Heart right ventricle (tissue), 16 donors: ENCODE measurements around the gene NVL. TPM values are rescaled to one million over a fixed set of nuclear protein-coding genes. Genes with fewer than 3 reads are reported as not detected.

ENCODE experiments used
- ATAC-seq, 8 donors: fragments of 200-7000 bp; cut with Tn5 transposase; one replicate each; pipeline ENCODE4 v1.9.1; 2020; ENCODE audit warnings: mild to moderate bottlenecking in 8 of 8, moderate library complexity in 8 of 8, moderate number of reproducible peaks in 1 of 8
- DNase-seq, 2 donors: peaks; one replicate each; pipeline ENCODE4 v3.0.0-alpha.2; 2020
- H3K27ac ChIP-seq, 10 donors: fragments of 200-600 bp; sonication (generic) in 2 of 10; one replicate each; pipeline versions ENCODE4 v1.5.0 to v1.8.0; 2020 to 2022; ENCODE audit warnings: mild to moderate bottlenecking in 3 of 10
- H3K27me3 ChIP-seq, 7 donors: fragments of 200-600 bp; one replicate each; pipeline ENCODE4 v1.8.0; 2021 to 2022; ENCODE audit warnings: mild to moderate bottlenecking in 2 of 7
- H3K36me3 ChIP-seq, 9 donors: fragments of 200-600 bp; sonication (generic) in 1 of 9; one replicate each; pipeline versions ENCODE4 v1.5.0 to v1.8.0; 2020 to 2022; ENCODE audit warnings: mild to moderate bottlenecking in 2 of 9
- H3K4me1 ChIP-seq, 9 donors: fragments of 200-600 bp; sonication (generic) in 1 of 9; one replicate each; pipeline versions ENCODE4 v1.5.0 to v1.8.0; 2020 to 2022; ENCODE audit warnings: mild to moderate bottlenecking in 4 of 9
- H3K4me3 ChIP-seq, 10 donors: fragments of 200-600 bp; sonication (generic) in 2 of 10; one replicate each; pipeline versions ENCODE4 v1.5.0 to v1.8.0; 2020 to 2022; ENCODE audit warnings: mild to moderate bottlenecking in 7 of 10, moderate library complexity in 2 of 10
- H3K9me3 ChIP-seq, 11 donors: fragments of 200-600 bp in 10 of 11; sonication (generic) in 2 of 11; one replicate each; pipeline versions ENCODE4 v1.5.0 to v1.8.0; 2013 to 2022; ENCODE audit warnings: mild to moderate bottlenecking in 2 of 11, control low read depth in 1 of 11, moderate library complexity in 1 of 11
- WGBS, 2 donors: extraction: QIAGEN DNeasy Blood & Tissue Kit; methylation state at CpG; one replicate each; pipeline ENCODE4 v1.1.7; 2013; ENCODE audit warnings: inconsistent platforms in 1 of 2; 5-methylcytosine and 5-hydroxymethylcytosine counted together
- intact Hi-C, 10 donors: fragments of 100-400 bp; cut with DNase I; formaldehyde crosslinking; loops; one replicate each; pipeline versions ENCODE4 v1.11.1 to v1.14.2; 2022
- polyA plus RNA-seq, 2 donors: library from polyadenylated mRNA; stranded (reverse); fragments of 200-250 nt; gene quantifications; one replicate each; pipeline ENCODE4 v1.2.3, GENCODE V29; 2013
- total RNA-seq, 10 donors: library from RNA; stranded (reverse); fragmentation: NEBNext Ultra II Directional in 3 of 10; extraction: Animal tissue kit (Norgen Biotek cat#: 25700) in 3 of 10; gene quantifications; one replicate each; pipeline versions ENCODE4 v1.2.1 to v1.2.4, GENCODE V29; 2021 to 2023
- TF ChIP-seq, protein P1 (sequence below), 9 donors: fragments of 200-600 bp; sonication (generic) in 2 of 9; IDR thresholded peaks; one replicate each; pipeline versions ENCODE4 v1.5.0 to v1.8.0; 2021 to 2022; ENCODE audit warnings: antibody characterized with exemption in 9 of 9, mild to moderate bottlenecking in 5 of 9, moderate library complexity in 1 of 9
- donor health status: Arrhythmogenic right ventricular cardiomyopathy.
- donor health status: ischemic (EF 13 %, LVEDD 7.1; RV severe dilation, severe dysfunction).
- donor health status: healthy with polysubstance abuse.
- donor health status: DM: no; HTN: yes; CAD: no.
- donor health status: DM: no; HTN: no; CAD: no.
- donor health status: ischemic (EF 25% LVEDD 6.9; RV normal size, moderate dysfunction).
- donor health status: ischemic (EF 25% LVEDD 5.7; RV mildly dilated, moderate dysfunction).
- donor health status: healthy.
- donor health status: DM: yes; HTN: yes; CAD: no.
- donor health status: Ischemic cardiomyopathy.
- donor health status: ischemic (EF 35%, LVEDD 5.7; RV mildly dilated, moderate dysfunction).
- donor health status: nonischemic (EF 11% LVEDD 7.7; RV severe dilation, severe dysfunction).
- donor health status: DM: yes; HTN: yes; CAD: no.
- donor health status: PGD.
- donor health status: ischemic (EF 29% LVEDD 5.4; RV normal size, mild dysfunction).
- donor health status: nonischemic (EF 23%, LVEDD 6.1; RV moderate dilation, normal function).

Gene NVL
- total and polyA plus RNA-seq, 12 donors: 7.7 to 37.3 (median 10.5) TPM

DNA sequence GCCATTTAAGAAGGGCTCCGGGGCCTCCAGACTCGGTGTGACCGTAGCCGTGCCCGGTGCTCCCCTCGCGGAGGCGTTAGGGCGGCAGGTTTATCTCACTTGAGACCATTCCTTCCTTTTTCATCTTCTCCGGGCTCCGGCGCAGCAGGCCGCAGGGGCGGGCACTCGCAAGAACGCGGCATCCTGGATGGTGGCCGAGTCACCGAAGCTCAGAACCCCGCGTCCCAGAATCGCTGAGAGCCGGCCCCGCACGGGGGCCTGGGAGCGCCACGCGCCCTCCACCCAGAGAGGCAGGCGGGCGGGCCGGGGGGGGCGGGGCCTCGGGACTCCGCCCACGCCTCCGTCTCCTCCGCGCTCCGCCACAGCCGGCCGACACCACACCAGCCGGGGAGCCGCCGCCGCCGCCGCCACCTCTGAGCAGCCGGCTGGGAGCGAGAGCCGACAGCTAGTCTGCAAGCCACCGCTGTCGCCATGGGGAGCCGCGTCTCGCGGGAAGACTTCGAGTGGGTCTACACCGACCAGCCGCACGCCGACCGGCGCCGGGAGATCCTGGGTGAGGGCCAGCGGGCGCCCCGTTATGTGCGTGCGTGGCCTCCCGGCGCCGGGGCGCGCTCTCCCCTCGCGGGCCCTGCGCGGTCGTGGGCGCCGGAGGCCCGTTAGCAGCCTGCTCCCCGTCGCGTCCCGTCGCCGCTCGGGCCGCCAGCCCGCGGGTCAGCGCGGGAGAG lies 146.9 kb downstream of the NVL start, which contains the start of gene DEGS1:
Gene DEGS1 (plus strand): TSS at position 375 of the 725 bp plus-strand sequence. CDS start 97 bp downstream, at position 472.
- peaks cover 0 to 21% (median 0%) of the 10 kb centered on the region in 9 donors for H3K36me3 ChIP-seq
- DNase-seq (peak; percentile 77 to 83), ATAC-seq (peak; percentile 93 to 97 (median 94))
- H3K27ac ChIP-seq: peak within 1 kb of the TSS; percentile 82 to 99 (median 96)
- WGBS, 2 donors: 0% methylated on average over 76 to 94 of the region's 94 CpGs
- H3K27me3 ChIP-seq: no peaks in the 10 kb centered on the region
- TF ChIP-seq, protein P1, sequence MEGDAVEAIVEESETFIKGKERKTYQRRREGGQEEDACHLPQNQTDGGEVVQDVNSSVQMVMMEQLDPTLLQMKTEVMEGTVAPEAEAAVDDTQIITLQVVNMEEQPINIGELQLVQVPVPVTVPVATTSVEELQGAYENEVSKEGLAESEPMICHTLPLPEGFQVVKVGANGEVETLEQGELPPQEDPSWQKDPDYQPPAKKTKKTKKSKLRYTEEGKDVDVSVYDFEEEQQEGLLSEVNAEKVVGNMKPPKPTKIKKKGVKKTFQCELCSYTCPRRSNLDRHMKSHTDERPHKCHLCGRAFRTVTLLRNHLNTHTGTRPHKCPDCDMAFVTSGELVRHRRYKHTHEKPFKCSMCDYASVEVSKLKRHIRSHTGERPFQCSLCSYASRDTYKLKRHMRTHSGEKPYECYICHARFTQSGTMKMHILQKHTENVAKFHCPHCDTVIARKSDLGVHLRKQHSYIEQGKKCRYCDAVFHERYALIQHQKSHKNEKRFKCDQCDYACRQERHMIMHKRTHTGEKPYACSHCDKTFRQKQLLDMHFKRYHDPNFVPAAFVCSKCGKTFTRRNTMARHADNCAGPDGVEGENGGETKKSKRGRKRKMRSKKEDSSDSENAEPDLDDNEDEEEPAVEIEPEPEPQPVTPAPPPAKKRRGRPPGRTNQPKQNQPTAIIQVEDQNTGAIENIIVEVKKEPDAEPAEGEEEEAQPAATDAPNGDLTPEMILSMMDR (IDR thresholded peaks at IDR 0.05): no peak
- H3K4me3 ChIP-seq: peak within 1 kb of the TSS; percentile 76 to 100 (median 92)
- intact Hi-C loops: loop anchor here in 2 of 10 donors (10.0 kb wide), 2 partner anchors 72 to 252 kb away; partner anchors contain the start of gene WDR26 (in 1 of the 2)
- H3K9me3 ChIP-seq: peaks cover 0 to 2% (median 0%) of the 10 kb centered on the region in 11 donors
- H3K4me1 ChIP-seq: peaks cover 3 to 42% (median 24%) of the 10 kb centered on the region in 9 donors

- Histone ChIP-seq H3K4me1 (peaks cover 3 to 38% (median 24%) of the 10 kb centered on the region in 9 donors), H3K36me3 (peaks cover 0 to 21% (median 0%) of the 10 kb centered on the region in 9 donors), H3K9me3 (no peaks in the 10 kb centered on the region), H3K4me3 (peak overlapping the region in 9 of 10 donors; percentile 84 to 100 (median 94)), H3K27me3 (no peaks in the 10 kb centered on the region), H3K27ac (peak overlapping the region in 9 of 10 donors; percentile 87 to 99 (median 96))
- no peak for ATAC-seq
- TF ChIP-seq, protein P1 (IDR thresholded peaks at IDR 0.05): no peak
- no peak for DNase-seq
- intact Hi-C loops: loop anchor here in 2 of 10 donors (10.0 kb wide), 2 partner anchors 73 to 253 kb away; partner anchors contain the start of gene WDR26 (in 1 of the 2)
- WGBS, 2 donors: 75 to 81% methylated on average over 22 of the region's 22 CpGs
Measured at GRCh38 chr1:224182057-224182865, 147.7 kb downstream of the NVL start.

DNA sequence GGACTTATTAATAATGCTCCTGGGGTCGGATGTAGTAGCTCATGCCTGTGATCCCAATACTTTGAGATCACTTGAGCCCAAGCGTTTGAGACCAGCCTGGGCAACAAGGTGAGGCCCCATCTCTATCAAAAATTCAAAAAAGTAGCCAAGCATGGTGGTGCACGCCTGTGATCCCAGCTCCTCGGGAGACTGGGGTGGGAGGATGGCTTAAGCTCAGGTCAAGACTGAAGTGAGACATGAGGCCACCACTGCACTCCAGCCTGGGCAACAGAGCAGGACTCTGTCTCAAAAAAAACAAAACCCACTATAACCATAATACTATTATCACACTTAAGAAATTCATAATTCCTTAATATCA lies 148.5 kb downstream of the NVL start:
- no peaks in the 10 kb centered on the region for H3K27me3 ChIP-seq
- H3K4me3 ChIP-seq: no peak overlapping the region
- intact Hi-C loops: loop anchor here in 2 of 10 donors (10.0 kb wide), 2 partner anchors 73 to 253 kb away; partner anchors contain the start of gene WDR26 (in 1 of the 2)
- peaks cover 3 to 32% (median 23%) of the 10 kb centered on the region in 9 donors for H3K4me1 ChIP-seq
- H3K36me3 ChIP-seq: peaks cover 0 to 15% (median 0%) of the 10 kb centered on the region in 9 donors
- no peak for ATAC-seq
- TF ChIP-seq, protein P1 (IDR thresholded peaks at IDR 0.05): no peak
- H3K9me3 ChIP-seq: no peaks in the 10 kb centered on the region
- no peak overlapping the region for H3K27ac ChIP-seq
- 94 to 96% methylated on average over 4 of the region's 4 CpGs for WGBS, 2 donors
- no peak for DNase-seq
